Lower leg skin (tissue), 3 donors: ENCODE measurements around the gene GPR139.

ENCODE experiments used
- CTCF ChIP-seq, 3 donors: fragments of 450-650 bp; IDR thresholded peaks; one replicate each; pipeline ENCODE4 v1.5.1; 2016; ENCODE audit warnings: antibody characterized with exemption in 3 of 3, mild to moderate bottlenecking in 3 of 3, moderate library complexity in 2 of 3
- POLR2A ChIP-seq, 2 donors: fragments of 450-650 bp; IDR thresholded peaks; one replicate each; pipeline ENCODE4 v1.6.1; 2016 to 2017; ENCODE audit warnings: antibody characterized with exemption in 2 of 2, mild to moderate bottlenecking in 1 of 2, moderate library complexity in 1 of 2

GRCh38 chr16:20107083-20107482 lies 33.4 kb upstream of the GPR139 start:
- TF ChIP-seq CTCF (IDR thresholded peaks at IDR 0.05) (no peak), POLR2A (IDR thresholded peaks at IDR 0.05) (no peak)
